ENCODE data around the gene MAGI2. TPM values are rescaled to one million over a fixed set of nuclear protein-coding genes. Genes with fewer than 3 reads are reported as not detected.

The MAGI2 gene
- total RNA-seq, 6 experiments from 2014 or later, result 1.2 to 4.0 (median 2.4) TPM

- intact Hi-C loops (cut with DNase I), result no loop called here
- no peak for DNase-seq
Observed at GRCh38 chr7:78017591-78018100, 1435.8 kb downstream of the MAGI2 start.

GRCh38 chr7:78015574-78016260, 1437.8 kb downstream of the MAGI2 start:
- ATAC-seq (no peak), DNase-seq (no peak)
- WGBS (ENCODE audit: insufficient coverage, low coverage, low lambda C conversion rate, missing lambda C conversion rate), result 89% methylated on average over 5 of the region's 5 CpGs
- intact Hi-C loops (cut with DNase I), result no loop called here
- Histone ChIP-seq H3K27me3 (no peaks in the 10 kb centered on the region), H3K27ac (no peak overlapping the region), H3K9me3 (no peaks in the 10 kb centered on the region), H3K4me1 (peaks cover 0 to 6% (median 0%) of the 10 kb centered on the region in 4 donors), H3K36me3 (no peaks in the 10 kb centered on the region), H3K4me3 (no peak overlapping the region)
- TF ChIP-seq CTCF (IDR thresholded peaks at IDR 0.05), result no peak
- no peak for TF ChIP-seq POLR2A (IDR thresholded peaks at IDR 0.05)

More at GRCh38 chr7:78017591-78018100, 1435.8 kb downstream of the MAGI2 start:
- no peak for ATAC-seq
- Histone ChIP-seq H3K36me3 (no peaks in the 10 kb centered on the region), H3K27me3 (no peaks in the 10 kb centered on the region), H3K4me3 (no peak overlapping the region), H3K9me3 (no peaks in the 10 kb centered on the region), H3K27ac (no peak overlapping the region), H3K4me1 (peaks cover 0 to 6% (median 0%) of the 10 kb centered on the region in 4 donors)
- TF ChIP-seq CTCF (IDR thresholded peaks at IDR 0.05) (no peak), POLR2A (IDR thresholded peaks at IDR 0.05) (no peak)
- WGBS (ENCODE audit: insufficient coverage, low coverage, low lambda C conversion rate, missing lambda C conversion rate), result 67% methylated on average over 5 of the region's 5 CpGs

GRCh38 chr7:78014401-78014800, 1439.1 kb downstream of the MAGI2 start:
- intact Hi-C loops (cut with DNase I), result no loop called here
- no peak overlapping the region for H3K27ac ChIP-seq
- H3K4me3 ChIP-seq, result no peak overlapping the region
- no peaks in the 10 kb centered on the region for H3K27me3 ChIP-seq
- no peaks in the 10 kb centered on the region for H3K36me3 ChIP-seq
- no peaks in the 10 kb centered on the region for H3K9me3 ChIP-seq
- WGBS (ENCODE audit: insufficient coverage, low coverage, low lambda C conversion rate, missing lambda C conversion rate), result 45% methylated on average over 2 of the region's 3 CpGs
- peaks cover 0 to 6% (median 0%) of the 10 kb centered on the region in 4 donors for H3K4me1 ChIP-seq
- DNase-seq, result no peak
- TF ChIP-seq CTCF (IDR thresholded peaks at IDR 0.05), result no peak
- no peak for TF ChIP-seq POLR2A (IDR thresholded peaks at IDR 0.05)
- ATAC-seq, result no peak

GRCh38 chr7:78013386-78013785, 1440.1 kb downstream of the MAGI2 start:
- intact Hi-C loops (cut with DNase I), result no loop called here
- H3K36me3 ChIP-seq, result no peaks in the 10 kb centered on the region
- WGBS (ENCODE audit: insufficient coverage, low coverage, low lambda C conversion rate, missing lambda C conversion rate), result 57% methylated on average over 3 of the region's 3 CpGs
- no peak for TF ChIP-seq CTCF (IDR thresholded peaks at IDR 0.05)
- H3K4me3 ChIP-seq, result no peak overlapping the region
- no peaks in the 10 kb centered on the region for H3K9me3 ChIP-seq
- no peak for DNase-seq
- no peak overlapping the region for H3K27ac ChIP-seq
- no peak for ATAC-seq
- H3K4me1 ChIP-seq, result peaks cover 0 to 1% (median 0%) of the 10 kb centered on the region in 4 donors
- H3K27me3 ChIP-seq, result no peaks in the 10 kb centered on the region
